Activated B cell treated with CpG ODN at 0.5 μM for 24 hours (primary cell): ENCODE data around the gene LHX4. TPM values are rescaled to one million over a fixed set of nuclear protein-coding genes. Genes with fewer than 3 reads are reported as not detected.

Experiments
- ATAC-seq: fragments of 200-7000 bp; cut with Tn5 transposase; one replicate; pipeline ENCODE4 v1.10.0; 2021; ENCODE audit warnings: low read depth, mild to moderate bottlenecking, moderate library complexity
- CTCF ChIA-PET: fragments of 350-600 bp; sonication (Branson Sonifier 250); formaldehyde crosslinking; loops from one replicate; lab custom pipeline; 2021; ENCODE audit warnings: antibody characterized with exemption; lab: Charles Lee
- POLR2A ChIA-PET: fragments of 350-600 bp; sonication (Branson Sonifier 250); formaldehyde crosslinking; loops from one replicate; lab custom pipeline; 2021; ENCODE audit warnings: antibody characterized with exemption; lab: Charles Lee
- DNase-seq: peaks from one replicate; pipeline ENCODE4 v3.0.0; 2022
- H3K27ac Mint-ChIP-seq: one replicate; pipeline ENCODE4 v1.8.0; 2020; ENCODE audit warnings: mixed read lengths
- H3K27me3 Mint-ChIP-seq: one replicate; pipeline ENCODE4 v1.8.0; 2021; ENCODE audit warnings: mixed read lengths
- H3K36me3 Mint-ChIP-seq: one replicate; pipeline ENCODE4 v1.8.0; 2021; ENCODE audit warnings: low read depth, mixed read lengths
- H3K4me1 Mint-ChIP-seq: one replicate; pipeline ENCODE4 v1.8.0; 2021; ENCODE audit warnings: mixed read lengths
- H3K4me3 Mint-ChIP-seq: one replicate; pipeline ENCODE4 v1.8.0; 2020; ENCODE audit warnings: mild to moderate bottlenecking, mixed read lengths
- H3K9me3 Mint-ChIP-seq: one replicate; pipeline ENCODE4 v1.8.0; 2020; ENCODE audit warnings: mixed read lengths
- intact Hi-C: fragments of 100-400 bp; cut with micrococcal nuclease; formaldehyde crosslinking; loops from one replicate; pipeline ENCODE4 v1.15.1; 2024
- total RNA-seq: library from RNA; stranded (reverse); gene quantifications from 2 replicates; pipeline ENCODE4 v1.2.3, GENCODE V29; 2022
- TF ChIP-seq, protein P1 (sequence below): fragments of 200-600 bp; IDR thresholded peaks from one replicate; pipeline ENCODE4 v1.8.0; 2022; ENCODE audit warnings: antibody characterized with exemption, mild to moderate bottlenecking

Gene LHX4
- total RNA-seq, 1 donor from 2014 or later = not detected

DNA sequence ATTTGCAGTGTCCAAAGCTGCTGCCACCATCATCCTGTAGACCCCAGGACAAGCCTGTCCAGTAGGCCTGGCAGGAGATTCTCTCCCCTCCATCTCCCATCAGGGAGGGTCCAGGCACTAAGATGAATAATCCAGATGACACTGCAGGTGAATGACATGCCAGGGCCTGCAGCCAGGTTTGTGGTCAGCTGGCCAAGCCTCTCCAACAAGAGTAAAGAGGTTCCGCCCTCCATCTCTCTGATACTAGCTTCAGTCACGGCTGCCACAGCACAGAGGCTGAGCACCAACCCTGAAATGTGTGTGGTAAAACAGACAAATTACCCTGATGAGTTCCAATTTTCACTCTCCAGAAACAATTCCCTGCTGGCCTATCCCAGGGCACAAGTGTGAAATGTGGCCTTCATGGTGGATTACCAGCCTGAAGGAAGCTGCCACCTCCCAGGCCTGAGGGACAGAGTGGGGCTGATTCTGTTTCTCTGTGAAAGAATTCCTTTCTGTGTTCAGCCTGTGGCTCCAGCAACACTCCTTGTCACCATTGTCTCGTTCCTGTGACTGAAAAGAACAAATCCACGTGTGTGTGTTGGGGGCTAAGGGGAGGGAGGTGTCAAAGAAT, 19.9 kb upstream of the LHX4 start:
- intact Hi-C loops = no loop called here
- Mint-ChIP-seq H3K36me3 (no peaks in the 10 kb centered on the region), H3K9me3 (no peaks in the 10 kb centered on the region), H3K4me1 (no peaks in the 10 kb centered on the region), H3K27ac (no peak overlapping the region), H3K27me3 (peaks cover 3% of the 10 kb centered on the region), H3K4me3 (no peak overlapping the region)
- DNase-seq (no peak), ATAC-seq (no peak)
- ChIA-PET POLR2A (no interaction called here), CTCF (no interaction called here)
- TF ChIP-seq, protein P1, sequence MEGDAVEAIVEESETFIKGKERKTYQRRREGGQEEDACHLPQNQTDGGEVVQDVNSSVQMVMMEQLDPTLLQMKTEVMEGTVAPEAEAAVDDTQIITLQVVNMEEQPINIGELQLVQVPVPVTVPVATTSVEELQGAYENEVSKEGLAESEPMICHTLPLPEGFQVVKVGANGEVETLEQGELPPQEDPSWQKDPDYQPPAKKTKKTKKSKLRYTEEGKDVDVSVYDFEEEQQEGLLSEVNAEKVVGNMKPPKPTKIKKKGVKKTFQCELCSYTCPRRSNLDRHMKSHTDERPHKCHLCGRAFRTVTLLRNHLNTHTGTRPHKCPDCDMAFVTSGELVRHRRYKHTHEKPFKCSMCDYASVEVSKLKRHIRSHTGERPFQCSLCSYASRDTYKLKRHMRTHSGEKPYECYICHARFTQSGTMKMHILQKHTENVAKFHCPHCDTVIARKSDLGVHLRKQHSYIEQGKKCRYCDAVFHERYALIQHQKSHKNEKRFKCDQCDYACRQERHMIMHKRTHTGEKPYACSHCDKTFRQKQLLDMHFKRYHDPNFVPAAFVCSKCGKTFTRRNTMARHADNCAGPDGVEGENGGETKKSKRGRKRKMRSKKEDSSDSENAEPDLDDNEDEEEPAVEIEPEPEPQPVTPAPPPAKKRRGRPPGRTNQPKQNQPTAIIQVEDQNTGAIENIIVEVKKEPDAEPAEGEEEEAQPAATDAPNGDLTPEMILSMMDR = no peak

DNA sequence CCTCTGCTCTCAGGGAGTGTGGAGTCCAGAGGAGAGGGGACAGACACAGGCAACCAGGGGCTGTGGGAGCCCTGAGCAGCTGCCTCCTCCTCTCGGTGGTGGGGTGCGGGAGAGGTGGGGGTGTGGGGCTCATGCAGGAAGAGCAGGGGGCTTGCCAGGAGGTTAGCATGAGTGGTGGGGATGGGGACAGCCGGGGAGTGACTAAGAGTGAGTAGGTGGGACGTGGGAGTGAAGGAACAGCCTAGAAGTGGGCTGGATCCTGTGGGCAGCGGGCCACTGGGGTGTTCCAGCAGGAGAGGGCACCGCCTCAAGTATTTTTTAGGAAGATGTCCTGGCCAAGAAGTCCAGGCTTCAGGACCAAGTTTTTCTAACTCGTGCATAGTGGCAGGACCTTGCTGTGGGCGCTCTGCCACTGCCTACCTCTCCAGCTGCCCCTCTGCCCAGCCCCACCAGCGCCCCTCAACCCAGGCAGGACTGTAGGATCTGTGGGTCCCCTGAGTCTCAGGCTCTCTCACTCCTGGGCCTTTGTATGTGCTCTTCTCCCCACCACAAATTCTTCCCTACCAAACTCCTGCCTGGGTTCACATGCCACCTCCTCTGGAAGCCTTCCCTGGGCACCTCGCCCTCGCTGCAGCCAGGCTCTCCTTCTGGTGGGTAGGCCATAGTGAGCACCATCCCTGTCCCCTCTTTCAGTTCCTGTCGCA, 18.8 kb upstream of the LHX4 start:
- no peaks in the 10 kb centered on the region for H3K9me3 Mint-ChIP-seq
- peaks cover 3% of the 10 kb centered on the region for H3K27me3 Mint-ChIP-seq
- H3K4me3 Mint-ChIP-seq = no peak overlapping the region
- TF ChIP-seq, protein P1 = no peak
- no peak for DNase-seq
- intact Hi-C loops = no loop called here
- H3K4me1 Mint-ChIP-seq = no peaks in the 10 kb centered on the region
- ATAC-seq = no peak
- H3K36me3 Mint-ChIP-seq = no peaks in the 10 kb centered on the region
- ChIA-PET POLR2A (no interaction called here), CTCF (no interaction called here)
- no peak overlapping the region for H3K27ac Mint-ChIP-seq

DNA sequence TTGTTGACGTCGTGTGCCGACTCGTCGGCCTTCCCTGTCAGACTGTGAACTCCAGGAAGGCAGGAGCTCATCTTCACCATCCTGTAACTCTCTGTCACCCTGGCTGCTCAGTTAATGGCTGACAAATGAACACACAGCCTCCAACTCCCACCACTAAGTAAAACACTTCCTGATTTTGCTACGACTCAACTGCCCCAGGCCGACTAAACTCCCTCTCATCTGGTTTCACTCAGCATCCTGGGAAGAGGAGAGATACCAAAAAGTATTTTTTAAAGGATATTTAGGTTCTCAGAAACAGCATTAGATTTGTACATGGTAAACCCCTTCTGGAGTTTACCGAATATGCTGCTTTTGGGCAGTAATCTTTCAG, 18.2 kb upstream of the LHX4 start:
- H3K4me1 Mint-ChIP-seq = no peaks in the 10 kb centered on the region

DNA sequence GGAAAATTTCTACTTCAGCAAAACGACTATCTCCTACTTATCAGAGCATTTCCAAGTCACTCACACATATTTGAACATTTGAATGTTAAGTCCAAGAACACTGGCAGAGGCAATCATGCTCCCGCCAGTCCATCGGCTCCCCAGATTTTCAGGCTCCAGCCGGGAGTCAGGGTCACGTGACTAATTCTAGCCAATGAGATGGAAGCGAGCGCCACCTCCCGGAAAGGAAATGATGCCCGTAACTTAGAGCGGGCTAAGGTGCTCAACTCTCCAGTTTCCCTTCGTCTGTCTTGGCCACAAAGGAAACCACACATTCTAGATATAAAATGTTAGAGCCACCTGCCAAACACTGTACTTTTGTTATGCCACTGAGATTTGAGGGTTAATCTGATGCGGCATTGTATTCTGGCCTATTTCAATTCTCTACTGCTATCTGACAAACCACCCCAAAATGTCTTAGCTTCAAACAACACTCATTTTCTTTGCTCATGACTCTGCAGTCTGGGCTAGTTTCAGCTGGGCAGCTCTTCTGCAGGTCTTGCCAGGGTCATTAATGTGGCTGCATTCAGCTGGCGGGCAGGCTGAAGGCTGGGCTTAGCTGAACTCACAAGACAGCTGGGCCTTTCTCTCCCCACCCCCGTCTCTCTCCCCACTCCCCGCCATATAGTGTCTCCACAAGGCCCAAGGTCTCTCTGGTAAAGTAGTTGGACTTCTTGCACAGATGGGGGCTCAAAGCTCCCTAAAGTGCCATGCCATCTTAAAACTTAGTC, 16.5 kb upstream of the LHX4 start:
- peak overlapping the region; percentile 45 for H3K4me3 Mint-ChIP-seq
- ATAC-seq (no peak), DNase-seq (no peak)
- H3K9me3 Mint-ChIP-seq = no peaks in the 10 kb centered on the region
- TF ChIP-seq, protein P1 = no peak
- H3K36me3 Mint-ChIP-seq = no peaks in the 10 kb centered on the region
- no peak overlapping the region for H3K27ac Mint-ChIP-seq
- H3K4me1 Mint-ChIP-seq = no peaks in the 10 kb centered on the region
- intact Hi-C loops = no loop called here
- ChIA-PET CTCF (no interaction called here), POLR2A (no interaction called here)
- H3K27me3 Mint-ChIP-seq = peaks cover 3% of the 10 kb centered on the region

More for the DNA sequence above, 18.2 kb upstream of the LHX4 start:
- Mint-ChIP-seq H3K9me3 (no peaks in the 10 kb centered on the region), H3K27ac (no peak overlapping the region), H3K4me3 (no peak overlapping the region), H3K27me3 (peaks cover 3% of the 10 kb centered on the region), H3K36me3 (no peaks in the 10 kb centered on the region)
- no peak for ATAC-seq
- TF ChIP-seq, protein P1 = no peak
- ChIA-PET CTCF (no interaction called here), POLR2A (no interaction called here)
- DNase-seq = no peak
- intact Hi-C loops = no loop called here
